ENCODE data around the gene TM9SF1. TPM values are rescaled to one million over a fixed set of nuclear protein-coding genes. Genes with fewer than 3 reads are reported as not detected.

The TM9SF1 gene
- 10 to 100 TPM; 22.3 to 22.6 TPM for total RNA-seq
- 4.4 to 5.8 reads per million in 2 donors for total RNA-seq

GRCh38 chr14:24195186-24196070 is at the start of gene TM9SF1:
Gene TM9SF1, minus strand, starts transcription at chr14:24195441. Its CDS starts 422 bp downstream, at chr14:24195019.
- H3K27me3 Mint-ChIP-seq = no peaks in the 10 kb centered on the region
- peaks cover 3% of the 10 kb centered on the region for H3K36me3 Mint-ChIP-seq (ENCODE audit: low read depth)
- H3K9me3 ChIP-seq (ENCODE audit: control insufficient read depth, low read length, poor library complexity, severe bottlenecking) = no peaks in the 10 kb centered on the region
- ATAC-seq = peak; percentile 90
- H3K4me1 Mint-ChIP-seq = peaks cover 36% of the 10 kb centered on the region
- H3K4me3 Mint-ChIP-seq = peak within 1 kb of the TSS; percentile 95
- H3K27ac Mint-ChIP-seq = peak within 1 kb of the TSS; percentile 97
- peak; percentile 79 to 84 (median 82) for DNase-seq

- peaks cover 2% of the 10 kb centered on the region for H3K36me3 Mint-ChIP-seq (ENCODE audit: low read depth)
- no peak for DNase-seq
- no peaks in the 10 kb centered on the region for H3K9me3 ChIP-seq (ENCODE audit: control insufficient read depth, low read length, poor library complexity, severe bottlenecking)
- peaks cover 42% of the 10 kb centered on the region for H3K4me1 Mint-ChIP-seq
- no peaks in the 10 kb centered on the region for H3K27me3 Mint-ChIP-seq
- H3K27ac Mint-ChIP-seq = peak overlapping the region; percentile 99
- ATAC-seq = no peak
- peak overlapping the region; percentile 94 for H3K4me3 Mint-ChIP-seq
These were observed 48.1 kb upstream of the TM9SF1 start for GRCh38 chr14:24243336-24243836.

- peaks cover 7% of the 10 kb centered on the region for H3K36me3 Mint-ChIP-seq (ENCODE audit: low read depth)
- H3K9me3 ChIP-seq (ENCODE audit: control insufficient read depth, low read length, poor library complexity, severe bottlenecking) = no peaks in the 10 kb centered on the region
- no peaks in the 10 kb centered on the region for H3K27me3 Mint-ChIP-seq
- ATAC-seq (peak; percentile 86), DNase-seq (peak; percentile 90 to 93 (median 92))
- H3K4me3 Mint-ChIP-seq = peak overlapping the region; percentile 94
- H3K4me1 Mint-ChIP-seq = peaks cover 48% of the 10 kb centered on the region
- H3K27ac Mint-ChIP-seq = peak overlapping the region; percentile 99
These were observed 46.7 kb upstream of the TM9SF1 start for GRCh38 chr14:24241829-24242443.

- DNase-seq = no peak
- H3K9me3 ChIP-seq (ENCODE audit: control insufficient read depth, low read length, poor library complexity, severe bottlenecking) = no peaks in the 10 kb centered on the region
- Mint-ChIP-seq H3K27me3 (no peaks in the 10 kb centered on the region), H3K4me3 (peak overlapping the region; percentile 57), H3K27ac (peak overlapping the region; percentile 99), H3K36me3 (ENCODE audit: low read depth) (peaks cover 16% of the 10 kb centered on the region), H3K4me1 (peaks cover 54% of the 10 kb centered on the region)
- ATAC-seq = no peak
These were observed 45.1 kb upstream of the TM9SF1 start for GRCh38 chr14:24240110-24240918.

GRCh38 chr14:24238527-24239037 is 43.3 kb upstream of the TM9SF1 start:
- Mint-ChIP-seq H3K4me3 (no peak overlapping the region), H3K27ac (peak overlapping the region; percentile 91), H3K36me3 (ENCODE audit: low read depth) (peaks cover 16% of the 10 kb centered on the region), H3K27me3 (no peaks in the 10 kb centered on the region), H3K4me1 (peaks cover 58% of the 10 kb centered on the region)
- no peaks in the 10 kb centered on the region for H3K9me3 ChIP-seq (ENCODE audit: control insufficient read depth, low read length, poor library complexity, severe bottlenecking)
- no peak for ATAC-seq
- no peak for DNase-seq

GRCh38 chr14:24238123-24238522 is 42.9 kb upstream of the TM9SF1 start:
- Mint-ChIP-seq H3K27ac (peak overlapping the region; percentile 91), H3K4me3 (no peak overlapping the region), H3K27me3 (no peaks in the 10 kb centered on the region), H3K4me1 (peaks cover 58% of the 10 kb centered on the region), H3K36me3 (ENCODE audit: low read depth) (peaks cover 16% of the 10 kb centered on the region)
- no peak for DNase-seq
- ATAC-seq = no peak
- H3K9me3 ChIP-seq (ENCODE audit: control insufficient read depth, low read length, poor library complexity, severe bottlenecking) = no peaks in the 10 kb centered on the region

- no peaks in the 10 kb centered on the region for H3K9me3 ChIP-seq (ENCODE audit: control insufficient read depth, low read length, poor library complexity, severe bottlenecking)
- DNase-seq (no peak), ATAC-seq (no peak)
- H3K27ac Mint-ChIP-seq = peak overlapping the region; percentile 91
- peaks cover 16% of the 10 kb centered on the region for H3K36me3 Mint-ChIP-seq (ENCODE audit: low read depth)
- no peaks in the 10 kb centered on the region for H3K27me3 Mint-ChIP-seq
- peaks cover 53% of the 10 kb centered on the region for H3K4me1 Mint-ChIP-seq
- peak overlapping the region; percentile 28 for H3K4me3 Mint-ChIP-seq
These were observed 42.3 kb upstream of the TM9SF1 start for GRCh38 chr14:24237463-24237955.

GRCh38 chr14:24236689-24237462 is 41.6 kb upstream of the TM9SF1 start:
- DNase-seq (no peak), ATAC-seq (no peak)
- H3K9me3 ChIP-seq (ENCODE audit: control insufficient read depth, low read length, poor library complexity, severe bottlenecking) = no peaks in the 10 kb centered on the region
- Mint-ChIP-seq H3K27me3 (no peaks in the 10 kb centered on the region), H3K4me3 (peak overlapping the region; percentile 28), H3K4me1 (peaks cover 53% of the 10 kb centered on the region), H3K36me3 (ENCODE audit: low read depth) (peaks cover 18% of the 10 kb centered on the region), H3K27ac (peak overlapping the region; percentile 91)

- ATAC-seq (no peak), DNase-seq (no peak)
- Mint-ChIP-seq H3K36me3 (ENCODE audit: low read depth) (peaks cover 18% of the 10 kb centered on the region), H3K27ac (peak overlapping the region; percentile 91), H3K27me3 (no peaks in the 10 kb centered on the region), H3K4me3 (peak overlapping the region; percentile 15), H3K4me1 (peaks cover 59% of the 10 kb centered on the region)
- H3K9me3 ChIP-seq (ENCODE audit: control insufficient read depth, low read length, poor library complexity, severe bottlenecking) = no peaks in the 10 kb centered on the region
These were observed 40.8 kb upstream of the TM9SF1 start for GRCh38 chr14:24235804-24236688.

- ATAC-seq (no peak), DNase-seq (no peak)
- H3K9me3 ChIP-seq (ENCODE audit: control insufficient read depth, low read length, poor library complexity, severe bottlenecking) = no peaks in the 10 kb centered on the region
- Mint-ChIP-seq H3K27me3 (no peaks in the 10 kb centered on the region), H3K27ac (peak overlapping the region; percentile 89), H3K4me3 (peak overlapping the region; percentile 94), H3K36me3 (ENCODE audit: low read depth) (peaks cover 18% of the 10 kb centered on the region), H3K4me1 (peaks cover 52% of the 10 kb centered on the region)
These were observed 39.1 kb upstream of the TM9SF1 start for GRCh38 chr14:24234095-24235005.

GRCh38 chr14:24233538-24233866 is 38.3 kb upstream of the TM9SF1 start:
- DNase-seq = no peak
- peak overlapping the region; percentile 89 for H3K27ac Mint-ChIP-seq
- H3K36me3 Mint-ChIP-seq (ENCODE audit: low read depth) = peaks cover 16% of the 10 kb centered on the region
- peak overlapping the region; percentile 94 for H3K4me3 Mint-ChIP-seq
- no peaks in the 10 kb centered on the region for H3K27me3 Mint-ChIP-seq
- H3K9me3 ChIP-seq (ENCODE audit: control insufficient read depth, low read length, poor library complexity, severe bottlenecking) = no peaks in the 10 kb centered on the region
- no peak for ATAC-seq
- peaks cover 48% of the 10 kb centered on the region for H3K4me1 Mint-ChIP-seq

Data from T-helper 17 cell (primary cell).